HG03097 (cell line): ENCODE data around the gene HOXA9.

Experiments used
- ATAC-seq: cut with Tn5 transposase; IDR thresholded peaks from one replicate; pipeline ENCODE4 v1.9.1; 2021; ENCODE audit not compliant: unreplicated experiment, low FRiP score

Gene HOXA9

GRCh38 chr7:27177795-27178320 lies 12.5 kb upstream of the HOXA9 start:
- no peak for ATAC-seq

DNA sequence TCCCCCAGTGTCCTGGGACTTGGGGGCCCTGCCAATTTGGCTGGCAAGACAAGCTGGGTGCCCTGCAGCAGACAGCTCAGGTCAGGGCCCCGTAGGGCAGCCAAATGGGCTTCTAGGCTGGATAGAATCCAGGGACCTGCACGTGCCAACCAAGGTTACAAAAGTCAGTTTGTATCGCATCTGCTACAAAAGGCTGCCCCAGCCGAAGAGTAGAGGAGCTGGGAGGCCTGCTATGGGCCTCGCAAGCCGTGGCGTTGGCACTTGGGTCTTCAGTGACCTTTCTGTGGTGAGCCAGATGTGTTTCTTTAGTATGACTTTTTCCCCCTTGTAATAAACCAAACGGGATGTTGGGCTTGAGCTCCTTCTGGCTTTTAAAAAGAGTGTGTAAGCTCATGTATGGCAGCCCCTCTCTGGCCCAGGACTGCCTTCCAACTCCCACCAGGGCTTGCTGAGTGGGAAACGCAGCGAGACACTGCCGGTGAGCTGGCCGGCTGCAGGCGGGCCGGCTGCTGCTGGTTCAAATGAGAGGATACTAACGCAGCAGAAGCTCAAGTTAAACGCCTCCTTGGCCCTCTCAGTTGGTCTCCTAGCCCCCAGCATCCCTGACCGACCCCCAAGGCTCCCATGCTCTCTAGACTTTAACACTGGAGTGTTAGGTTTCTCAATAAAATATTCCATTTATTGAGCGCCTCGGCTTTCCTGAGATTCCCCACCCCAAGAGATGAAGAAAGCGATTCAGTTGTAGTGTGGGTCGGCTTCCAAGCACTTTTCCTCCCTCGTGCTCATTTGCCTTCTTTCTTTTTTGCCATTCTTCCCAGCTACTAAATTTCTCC lies 11.8 kb upstream of the HOXA9 start:
- no peak for ATAC-seq

GRCh38 chr7:27176524-27176845 lies 11.1 kb upstream of the HOXA9 start:
- ATAC-seq: no peak

- no peak for ATAC-seq
Observed at GRCh38 chr7:27175626-27176523, 10.5 kb upstream of the HOXA9 start.

- no peak for ATAC-seq
Observed at GRCh38 chr7:27174874-27175625, 9.7 kb upstream of the HOXA9 start.

GRCh38 chr7:27173956-27174873 lies 8.9 kb upstream of the HOXA9 start, which contains the start of gene HOXA10:
HOXA10 (minus strand) TSS chr7:27174320; CDS start chr7:27174306, 14 bp downstream.
- ATAC-seq: no peak

- no peak for ATAC-seq
Observed at GRCh38 chr7:27173511-27173955, 8.2 kb upstream of the HOXA9 start.

DNA sequence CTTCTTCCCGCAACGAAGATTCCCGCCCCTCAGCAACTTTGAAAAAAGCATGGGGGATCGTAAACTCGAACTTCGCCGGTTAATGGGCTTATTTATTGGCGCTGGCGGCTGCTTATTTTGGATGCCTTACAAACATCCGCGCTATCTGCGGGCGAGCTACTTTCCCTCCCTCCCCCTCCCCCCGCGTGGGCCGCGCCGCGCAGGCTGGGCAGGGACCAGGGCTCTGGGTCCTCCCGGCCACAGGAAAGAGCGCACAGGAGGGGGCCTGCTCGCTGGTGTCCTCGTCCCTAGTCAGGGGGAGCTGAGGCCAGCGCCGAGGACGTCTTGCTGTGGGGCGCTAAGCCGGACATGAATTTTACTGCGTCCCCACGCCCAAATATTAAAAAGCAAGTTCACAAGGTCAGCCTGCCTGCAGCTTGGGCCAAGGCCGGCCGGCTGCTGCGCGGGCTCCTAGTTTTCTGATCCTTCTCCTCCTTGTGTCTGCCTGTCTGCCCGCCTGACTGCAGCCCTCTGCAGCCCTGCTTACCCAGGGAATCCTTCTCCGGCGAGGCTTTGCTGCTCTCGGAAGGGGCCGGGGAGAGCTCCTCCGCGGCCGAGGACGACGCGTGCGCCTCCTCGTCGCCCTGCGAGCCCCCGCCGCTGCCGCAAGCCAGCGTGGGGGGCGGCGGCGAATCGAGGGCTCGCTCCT lies 7.6 kb upstream of the HOXA9 start:
- no peak for ATAC-seq

DNA sequence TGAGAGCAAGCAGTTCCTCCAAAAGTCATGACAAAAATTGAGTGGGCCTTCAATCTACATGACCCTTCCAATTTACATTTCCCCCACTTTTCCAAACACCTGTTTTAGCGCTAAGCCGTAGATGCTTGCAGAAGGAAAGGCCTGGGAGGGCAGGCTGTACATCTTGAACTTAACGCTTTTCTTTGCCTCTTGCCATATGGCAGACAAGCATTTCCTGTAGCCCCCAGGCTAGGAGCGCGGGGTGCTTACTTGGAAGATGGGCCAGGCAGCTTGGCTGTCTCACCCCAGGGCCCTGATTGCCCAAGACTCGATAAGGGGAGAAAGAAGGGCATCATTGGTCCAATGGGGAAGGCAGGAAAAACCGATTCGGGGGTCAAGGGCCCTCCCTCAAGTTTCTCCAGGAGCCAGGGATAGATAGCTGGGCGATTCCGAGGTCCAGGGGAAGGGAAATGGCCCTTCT lies 7.0 kb upstream of the HOXA9 start:
- no peak for ATAC-seq

DNA sequence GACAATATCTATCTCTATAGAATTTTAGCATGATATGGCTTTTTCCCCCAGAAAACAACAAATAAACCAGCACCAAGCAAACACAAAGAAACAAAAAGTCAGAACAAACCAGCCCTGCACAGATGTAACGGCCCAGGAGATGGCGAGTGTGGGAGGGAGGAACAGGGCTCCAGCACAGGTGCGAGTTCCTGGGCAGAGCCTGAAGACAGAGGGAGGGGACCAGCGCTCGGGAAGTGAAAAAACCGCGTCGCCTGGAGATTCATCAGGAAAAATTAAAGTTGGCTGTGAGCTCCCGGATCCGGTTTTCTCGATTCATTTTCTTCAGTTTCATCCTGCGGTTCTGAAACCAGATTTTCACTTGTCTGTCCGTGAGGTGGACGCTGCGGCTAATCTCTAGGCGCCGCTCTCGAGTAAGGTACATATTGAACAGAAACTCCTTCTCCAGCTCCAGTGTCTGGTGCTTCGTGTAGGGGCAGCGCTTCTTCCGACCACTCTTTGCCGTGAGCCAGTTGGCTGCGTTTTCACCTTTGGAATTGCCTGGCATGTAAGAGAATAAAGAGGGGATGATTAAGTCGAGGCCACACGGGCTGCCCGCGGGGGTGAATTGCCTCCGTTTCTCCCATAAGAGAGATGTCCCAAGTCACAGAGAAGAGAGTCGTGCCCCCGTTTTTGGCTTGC lies 6.4 kb upstream of the HOXA9 start:
- ATAC-seq: no peak

- ATAC-seq: no peak
Observed at GRCh38 chr7:27171325-27171636, 5.9 kb upstream of the HOXA9 start.

GRCh38 chr7:27170426-27171324 lies 5.3 kb upstream of the HOXA9 start:
- ATAC-seq: no peak

- ATAC-seq: no peak
Observed at GRCh38 chr7:27169658-27170425, 4.5 kb upstream of the HOXA9 start.

GRCh38 chr7:27168265-27168947 lies 3.1 kb upstream of the HOXA9 start:
- ATAC-seq: no peak

- ATAC-seq: no peak
Observed at GRCh38 chr7:27167916-27168264, 2.6 kb upstream of the HOXA9 start.
